K562 (cell line): ENCODE results near the gene PCBP3. TPM values are rescaled to one million over a fixed set of nuclear protein-coding genes. Genes with fewer than 3 reads are reported as not detected.

Experiments
- ATAC-seq: fragments of 200-7000 bp; cut with Tn5 transposase; 3 replicates; pipeline ENCODE4 v1.9.1; 2020; ENCODE audit warnings: moderate library complexity
- BruUV-seq: library from RNA; stranded (reverse); fragments of 400-500 nt; replicated peaks from 2 replicates; lab custom pipeline; 2021; lab: Mats Ljungman, UMichigan
- CTCF ChIA-PET: fragments of 300-600 bp; formaldehyde crosslinking; extraction: SDS; loops from one replicate; lab custom pipeline; 2021; ENCODE audit warnings: low intra/inter-chr PET ratio; lab: Yijun Ruan, JAX
- POLR2A ChIA-PET: fragments of 300-600, 350-650 bp; sonication (Branson Sonifier 250); formaldehyde crosslinking; extraction: SDS; loops from one replicate; lab custom pipeline; 2021; ENCODE audit warnings: antibody characterized with exemption, inconsistent platforms; lab: Yijun Ruan, JAX
- DNase-seq, 4 experiments: peaks; one replicate each; pipeline versions ENCODE4 v3.0.0 to v3.0.0-alpha.2; 2011 to 2018; ENCODE audit warnings: low spot score in 3 of 4, mixed read lengths in 3 of 4; ENCODE audit errors: extremely low read depth in 1 of 4
- FAIRE-seq: peaks from 2 replicates; lab custom pipeline; 2011; peaks lifted over from hg19 to GRCh38; lab: Jason Lieb, UNC
- H2AFZ ChIP-seq: 2 replicates; pipeline ENCODE4 v1.6.0; 2011; ENCODE audit warnings: low read depth, low read length, control low read depth, inconsistent platforms
- H3K27ac ChIP-seq: fragments of 200-600 bp; 3 replicates; pipeline ENCODE4 v1.8.0; 2011; ENCODE audit warnings: low read depth, mild to moderate bottlenecking, control low read depth, inconsistent platforms, low read length, moderate library complexity, mixed read lengths; ENCODE audit errors: extremely low read depth
- H3K27me3 ChIP-seq, 2 experiments: fragments of 300-600 bp in 1 of 2; 2 replicates in 1 of 2; 3 replicates in 1 of 2; pipeline versions ENCODE4 v1.6.0 to v1.8.0; 2011; ENCODE audit warnings: inconsistent platforms in 2 of 2, low read length in 2 of 2, mild to moderate bottlenecking in 1 of 2, mixed read lengths in 1 of 2, moderate library complexity in 1 of 2; ENCODE audit not compliant: control insufficient read depth in 2 of 2, insufficient read depth in 2 of 2
- H3K36me3 ChIP-seq: fragments of 300-600 bp; 3 replicates; pipeline ENCODE4 v1.8.0; 2011; ENCODE audit warnings: mild to moderate bottlenecking, low read length, inconsistent platforms; ENCODE audit not compliant: control insufficient read depth, insufficient read depth
- H3K4me1 ChIP-seq, 2 experiments: fragments of 200-600 bp in 1 of 2; replicated peaks in 1 of 2; 2 replicates in 1 of 2; 3 replicates in 1 of 2; pipeline versions ENCODE4 v1.5.1 to v1.8.0; 2011; ENCODE audit warnings: inconsistent platforms in 2 of 2, low read length in 2 of 2, mild to moderate bottlenecking in 1 of 2, mixed read lengths in 1 of 2, moderate library complexity in 1 of 2; ENCODE audit not compliant: control insufficient read depth in 2 of 2, insufficient read depth in 2 of 2
- H3K4me2 ChIP-seq: 2 replicates; pipeline ENCODE4 v1.6.1; 2011; ENCODE audit warnings: low read length, control low read depth, inconsistent platforms, mixed read lengths; ENCODE audit not compliant: insufficient read depth
- H3K4me3 ChIP-seq: fragments of 200-600 bp; sonication (generic), shearing (Covaris generic); 2 replicates; pipeline ENCODE4 v1.5.1; 2016; ENCODE audit warnings: control low read depth, inconsistent platforms
- H3K79me2 ChIP-seq: fragments of 200-600 bp; 3 replicates; pipeline ENCODE4 v1.8.0; 2011; ENCODE audit warnings: low read length, inconsistent platforms; ENCODE audit not compliant: control insufficient read depth, insufficient read depth
- H3K9ac ChIP-seq, 2 experiments: 2 replicates each; pipeline versions ENCODE4 v1.6.0 to v1.6.1; 2011; ENCODE audit warnings: low read depth in 2 of 2, low read length in 2 of 2, control low read depth in 1 of 2, inconsistent platforms in 1 of 2, mild to moderate bottlenecking in 1 of 2, mixed read lengths in 1 of 2; ENCODE audit not compliant: insufficient read depth in 1 of 2
- H3K9me1 ChIP-seq: one replicate; pipeline ENCODE4 v1.6.0; 2011; ENCODE audit warnings: inconsistent platforms, mild to moderate bottlenecking, low read length, moderate library complexity; ENCODE audit not compliant: control insufficient read depth, insufficient read depth
- H3K9me3 ChIP-seq: replicated peaks from 2 replicates; pipeline ENCODE4 v1.5.1; 2011; ENCODE audit warnings: low read depth, low read length, inconsistent platforms; ENCODE audit not compliant: control insufficient read depth, insufficient read depth
- H4K20me1 ChIP-seq: replicated peaks from 2 replicates; pipeline ENCODE4 v1.6.1; 2011; ENCODE audit warnings: low read length, inconsistent platforms, mixed read lengths; ENCODE audit not compliant: control insufficient read depth, insufficient read depth
- CREBBP ChIP-seq: IDR thresholded peaks from one replicate; pipeline ENCODE4 v1.6.1; 2012; ENCODE audit warnings: low read depth, mild to moderate bottlenecking, control low read depth, inconsistent platforms, low read length
- EP400 ChIP-seq: fragments of 450-650 bp; IDR thresholded peaks from 2 replicates; pipeline ENCODE4 v1.6.1; 2017; ENCODE audit warnings: antibody characterized with exemption, mild to moderate bottlenecking, moderate library complexity
- FOXP1 ChIP-seq: sonication (generic); formaldehyde crosslinking; IDR thresholded peaks from 2 replicates; pipeline ENCODE4 v1.8.0; 2022; ENCODE audit warnings: mild to moderate bottlenecking, missing genetic modification reagents
- JUN ChIP-seq, 2 experiments: sonication (generic) in 1 of 2; formaldehyde crosslinking in 1 of 2; IDR thresholded peaks; 2 replicates each; pipeline versions ENCODE4 v1.6.1 to v1.8.0; 2012 to 2022; ENCODE audit warnings: borderline replicate concordance in 2 of 2, mild to moderate bottlenecking in 2 of 2, improper control_type of control experiment in 1 of 2, low read depth in 1 of 2, low read length in 1 of 2, missing genetic modification reagents in 1 of 2
- MAFG ChIP-seq: fragments of 450-650 bp; conservative IDR thresholded peaks from 2 replicates; pipeline ENCODE4 v1.6.1; 2016; ENCODE audit warnings: missing genetic modification characterization, missing compliant biosample characterization
- MTA3 ChIP-seq: fragments of 450-650 bp; formaldehyde crosslinking; IDR thresholded peaks from 2 replicates; pipeline ENCODE4 v1.6.1; 2017; ENCODE audit warnings: mild to moderate bottlenecking, borderline replicate concordance
- MYC ChIP-seq, 2 experiments: fragments of 250-450 bp in 1 of 2; sonication (Bioruptor Pico) in 1 of 2; IDR thresholded peaks; 2 replicates each; pipeline versions ENCODE4 v1.5.1 to v1.6.1; 2012 to 2021; ENCODE audit warnings: low read depth in 2 of 2, borderline replicate concordance in 1 of 2, improper control_type of control experiment in 1 of 2, low read length in 1 of 2, mild to moderate bottlenecking in 1 of 2, moderate library complexity in 1 of 2
- NR2F6 ChIP-seq: fragments of 450-650 bp; formaldehyde crosslinking; IDR thresholded peaks from 2 replicates; pipeline ENCODE4 v1.4.0; 2020; ENCODE audit warnings: mild to moderate bottlenecking
- SRSF3 ChIP-seq: fragments of 200-400 bp; formaldehyde crosslinking; IDR thresholded peaks from 2 replicates; pipeline ENCODE4 v1.6.1; 2016; ENCODE audit warnings: mild to moderate bottlenecking, low read length, moderate library complexity; ENCODE audit not compliant: insufficient read depth
- ZBTB1 ChIP-seq: sonication (generic); formaldehyde crosslinking; IDR thresholded peaks from 2 replicates; pipeline ENCODE4 v1.8.1; 2023; ENCODE audit warnings: missing genetic modification reagents, low read depth, mild to moderate bottlenecking, borderline replicate concordance
- ZNF263 ChIP-seq: sonication (generic); formaldehyde crosslinking; IDR thresholded peaks from 2 replicates; pipeline ENCODE4 v1.8.0; 2022; ENCODE audit warnings: mild to moderate bottlenecking, missing genetic modification reagents, borderline replicate concordance
- ZNF644 ChIP-seq: fragments of 200-800 bp; sonication (Bioruptor generic); IDR thresholded peaks from 2 replicates; pipeline ENCODE4 v1.6.1; 2016; ENCODE audit warnings: low read depth, missing genetic modification characterization, missing compliant biosample characterization
- WGBS: fragments of 100-300 bp; shearing (Covaris generic); methylation state at CpG from one replicate; pipeline ENCODE4 v1.1.6; 2016; ENCODE audit warnings: low coverage, mixed read lengths; ENCODE audit not compliant: insufficient coverage; ENCODE audit errors: missing lambda C conversion rate; 5-methylcytosine and 5-hydroxymethylcytosine counted together
- in situ Hi-C: fragments of 300-500 bp; cut with MboI; formaldehyde crosslinking; loops from 4 replicates; pipeline ENCODE4 v1.15.0; 2018; ENCODE audit warnings: inconsistent platforms, mixed read lengths
- intact Hi-C: fragments of 100-400 bp; cut with micrococcal nuclease; formaldehyde crosslinking; loops from 2 replicates; pipeline ENCODE4 v1.14.2; 2022
- polyA plus RNA-seq, 8 experiments: library from polyadenylated mRNA; depleted of rRNA in 4 of 8; stranded (reverse) in 5 of 8; unstranded in 3 of 8; fragments of >200 nt; fragmentation: Nextera tagmentation in 2 of 8; fragmentation: Illumina TruSeq in 1 of 8; extraction: Ambion mirVana in 2 of 8; extraction: Trizol in 1 of 8; gene quantifications; 2 replicates each; pipeline versions ENCODE4 v1.2.1 to v1.2.3, GENCODE V29; 2011 to 2014; ENCODE audit warnings: inconsistent platforms in 1 of 8, missing spikeins in 1 of 8
- total RNA-seq, 7 experiments: library from RNA; depleted of rRNA in 6 of 7; stranded (reverse); fragments of >200 nt in 6 of 7; fragmentation: Illumina TruSeq in 2 of 7; extraction: Trizol in 2 of 7; gene quantifications; 2 replicates each; pipeline versions ENCODE4 v1.2.1 to v1.2.3, GENCODE V29; 2011 to 2021; ENCODE audit warnings: low replicate concordance in 1 of 7
- TF ChIP-seq, protein P1 (sequence below): sonication (generic); formaldehyde crosslinking; IDR thresholded peaks from 2 replicates; pipeline ENCODE4 v1.8.1; 2023; ENCODE audit warnings: mild to moderate bottlenecking, missing genetic modification reagents

The PCBP3 gene
- total and polyA plus RNA-seq, 9 of the 15 experiments (the other 6 are each of a cell fraction or from before 2014, with no cell fraction given): 0.18 TPM; not detected in 8

- Histone ChIP-seq H3K4me2 (no peak overlapping the region), H3K27ac (no peak overlapping the region), H2AFZ (no peak overlapping the region), H4K20me1 (peaks cover 21% of the 10 kb centered on the region), H3K27me3 (peaks cover 21 to 61% of the 10 kb centered on the region in 2 experiments), H3K4me3 (no peak overlapping the region), H3K9me3 (no peaks in the 10 kb centered on the region), H3K4me1 (no peaks in the 10 kb centered on the region), H3K9me1 (no peaks in the 10 kb centered on the region), H3K79me2 (no peaks in the 10 kb centered on the region), H3K9ac (no peak overlapping the region), H3K36me3 (no peaks in the 10 kb centered on the region)
- ATAC-seq: no peak
- ChIA-PET CTCF (no interaction called here), POLR2A (interaction anchor here (0.6 to 1.5 kb wide), 4 partner anchors 12 to 30 kb away, joined by 3 read pairs; no protein-coding TSS in a partner anchor)
- BruUV-seq: no TSS peak
- WGBS: 0% methylated on average over 6 of the region's 6 CpGs
- intact Hi-C loops: no loop called here
- in situ Hi-C loops: no loop called here
- TF ChIP-seq ZNF644 (tag) (no peak), NR2F6 (CRISPR knock-in tag) (no peak), SRSF3 (no peak), EP400 (no peak), FOXP1 (CRISPR knock-in tag) (no peak), MYC (IDR thresholded peaks at IDR 0.05; ENCODE audit: low read depth, low read length) (no peak), MYC (CRISPR knock-in tag; IDR thresholded peaks at IDR 0.05; ENCODE audit: borderline replicate concordance, low read depth) (no peak), MTA3 (no peak), CREBBP (no peak), ZBTB1 (CRISPR knock-in tag) (no peak), ZNF263 (no peak), MAFG (tag) (no peak), JUN (IDR thresholded peaks at IDR 0.05; ENCODE audit: borderline replicate concordance, low read depth, low read length) (no peak), JUN (CRISPR knock-in tag; IDR thresholded peaks at IDR 0.05; ENCODE audit: borderline replicate concordance) (no peak)
- TF ChIP-seq, protein P1, sequence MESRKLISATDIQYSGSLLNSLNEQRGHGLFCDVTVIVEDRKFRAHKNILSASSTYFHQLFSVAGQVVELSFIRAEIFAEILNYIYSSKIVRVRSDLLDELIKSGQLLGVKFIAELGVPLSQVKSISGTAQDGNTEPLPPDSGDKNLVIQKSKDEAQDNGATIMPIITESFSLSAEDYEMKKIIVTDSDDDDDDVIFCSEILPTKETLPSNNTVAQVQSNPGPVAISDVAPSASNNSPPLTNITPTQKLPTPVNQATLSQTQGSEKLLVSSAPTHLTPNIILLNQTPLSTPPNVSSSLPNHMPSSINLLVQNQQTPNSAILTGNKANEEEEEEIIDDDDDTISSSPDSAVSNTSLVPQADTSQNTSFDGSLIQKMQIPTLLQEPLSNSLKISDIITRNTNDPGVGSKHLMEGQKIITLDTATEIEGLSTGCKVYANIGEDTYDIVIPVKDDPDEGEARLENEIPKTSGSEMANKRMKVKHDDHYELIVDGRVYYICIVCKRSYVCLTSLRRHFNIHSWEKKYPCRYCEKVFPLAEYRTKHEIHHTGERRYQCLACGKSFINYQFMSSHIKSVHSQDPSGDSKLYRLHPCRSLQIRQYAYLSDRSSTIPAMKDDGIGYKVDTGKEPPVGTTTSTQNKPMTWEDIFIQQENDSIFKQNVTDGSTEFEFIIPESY: no peak
- DNase-seq: no peak
- no peak for FAIRE-seq
Observed at GRCh38 chr21:45934085-45934484, 290.6 kb downstream of the PCBP3 start.
